Kidney (tissue), 14 donors: ENCODE results near the gene ARHGAP22. TPM values are rescaled to one million over a fixed set of nuclear protein-coding genes. Genes with fewer than 3 reads are reported as not detected.

ENCODE experiments used
- DNase-seq, 5 donors: peaks; one replicate each; pipeline ENCODE4 v3.0.0-alpha.2; 2013 to 2020
- FAIRE-seq: peaks from 2 replicates; lab custom pipeline; 2012; peaks lifted over from hg19 to GRCh38; lab: Jason Lieb, UNC
- H3K27ac ChIP-seq, 2 donors: one replicate each; pipeline ENCODE4 v1.7.0; 2013; ENCODE audit warnings: low read depth in 2 of 2, low read length in 2 of 2, inconsistent platforms in 1 of 2
- H3K27me3 ChIP-seq: one replicate; pipeline ENCODE4 v1.7.1; 2013; ENCODE audit warnings: low read length, inconsistent platforms; ENCODE audit not compliant: control insufficient read depth, insufficient read depth
- H3K36me3 ChIP-seq, 3 donors: one replicate each; pipeline versions ENCODE4 v1.7.0 to v1.7.1; 2013; ENCODE audit warnings: low read length in 3 of 3, control low read depth in 1 of 3, inconsistent platforms in 1 of 3; ENCODE audit not compliant: insufficient read depth in 3 of 3, control insufficient read depth in 2 of 3
- H3K4me1 ChIP-seq, 3 donors: one replicate each; pipeline versions ENCODE4 v1.7.0 to v1.7.1; 2013; ENCODE audit warnings: low read length in 3 of 3, inconsistent platforms in 1 of 3, low read depth in 1 of 3; ENCODE audit not compliant: control insufficient read depth in 2 of 3, insufficient read depth in 2 of 3
- H3K4me3 ChIP-seq, 3 donors: one replicate each; pipeline versions ENCODE4 v1.7.0 to v1.8.1; 2013; ENCODE audit warnings: low read length in 3 of 3, control low read depth in 1 of 3, inconsistent platforms in 1 of 3
- H3K9ac ChIP-seq, 3 donors: one replicate each; pipeline versions ENCODE4 v1.7.0 to v1.7.1; 2013; ENCODE audit warnings: low read length in 3 of 3, control low read depth in 1 of 3, inconsistent platforms in 1 of 3
- H3K9me3 ChIP-seq, 3 donors: one replicate each; pipeline versions ENCODE4 v1.7.0 to v1.7.1; 2013; ENCODE audit warnings: low read length in 3 of 3, control low read depth in 1 of 3, inconsistent platforms in 1 of 3; ENCODE audit not compliant: control insufficient read depth in 2 of 3, insufficient read depth in 1 of 3
- CTCF ChIP-seq: IDR thresholded peaks from 3 replicates; pipeline ENCODE4 v1.5.1; 2012; ENCODE audit warnings: mild to moderate bottlenecking, moderate library complexity, borderline replicate concordance; ENCODE audit not compliant: insufficient read depth; ENCODE audit errors: extremely low read depth
- intact Hi-C: fragments of 100-400 bp; cut with DNase I; formaldehyde crosslinking; loops from one replicate; pipeline ENCODE4 v1.11.1; 2022
- polyA plus RNA-seq: library from polyadenylated mRNA; stranded (reverse); fragments of 350-450 nt; fragmentation: Illumina TruSeq; extraction: RNeasy Lipid Tissue Mini Kit (QIAGEN cat#74804); gene quantifications from one replicate; pipeline ENCODE4 v1.2.3, GENCODE V29; 2014; ENCODE audit warnings: low read depth, low replicate concordance; ENCODE audit not compliant: insufficient read depth
- total RNA-seq: library from RNA; stranded (reverse); fragmentation: NEBNext Ultra II Directional; extraction: Animal tissue kit (Norgen Biotek cat#: 25700); gene quantifications from one replicate; pipeline ENCODE4 v1.2.1, GENCODE V29; 2021
- donor health status: control.
- donor health status: control.
- donor health status: control.
- donor health status: control.
- donor health status: control.
- donor health status: DM: yes; HTN: yes; CAD: no.
- donor health status: Normal renal cell carcinoma (clear cell type).

ARHGAP22 gene
- total and polyA plus RNA-seq, 2 donors from 2014 or later, result 0.62 to 6.6 TPM

GRCh38 chr10:48475943-48476278 lies 129.0 kb downstream of the ARHGAP22 start:
- TF ChIP-seq CTCF, result no peak
- Histone ChIP-seq H3K27ac (no peak overlapping the region), H3K4me3 (no peak overlapping the region), H3K9ac (no peak overlapping the region), H3K27me3 (no peaks in the 10 kb centered on the region), H3K36me3 (no peaks in the 10 kb centered on the region), H3K4me1 (no peaks in the 10 kb centered on the region), H3K9me3 (no peaks in the 10 kb centered on the region)
- DNase-seq (peak in 1 of 5 donors; percentile 4), FAIRE-seq (no peak)
- intact Hi-C loops, result no loop called here

- Histone ChIP-seq H3K9me3 (no peaks in the 10 kb centered on the region), H3K4me3 (no peak overlapping the region), H3K4me1 (no peaks in the 10 kb centered on the region), H3K36me3 (no peaks in the 10 kb centered on the region), H3K9ac (no peak overlapping the region), H3K27me3 (no peaks in the 10 kb centered on the region), H3K27ac (no peak overlapping the region)
- TF ChIP-seq CTCF, result no peak
- intact Hi-C loops, result no loop called here
- DNase-seq, result no peak
- no peak for FAIRE-seq
Observed at GRCh38 chr10:48474765-48475365, 130.0 kb downstream of the ARHGAP22 start.

GRCh38 chr10:48473704-48474103 lies 131.2 kb downstream of the ARHGAP22 start:
- Histone ChIP-seq H3K4me3 (no peak overlapping the region), H3K9me3 (no peaks in the 10 kb centered on the region), H3K27ac (no peak overlapping the region), H3K36me3 (no peaks in the 10 kb centered on the region), H3K27me3 (no peaks in the 10 kb centered on the region), H3K4me1 (peaks cover 0 to 2% (median 0%) of the 10 kb centered on the region in 3 donors), H3K9ac (no peak overlapping the region)
- DNase-seq (peak in 1 of 5 donors; percentile 3), FAIRE-seq (no peak)
- intact Hi-C loops, result no loop called here
- TF ChIP-seq CTCF, result no peak

- no peaks in the 10 kb centered on the region for H3K9me3 ChIP-seq
- no peak overlapping the region for H3K27ac ChIP-seq
- H3K4me3 ChIP-seq, result no peak overlapping the region
- no peak for DNase-seq
- H3K27me3 ChIP-seq, result no peaks in the 10 kb centered on the region
- H3K4me1 ChIP-seq, result peaks cover 0 to 2% (median 0%) of the 10 kb centered on the region in 3 donors
- no peaks in the 10 kb centered on the region for H3K36me3 ChIP-seq
- no peak for FAIRE-seq
- no peak overlapping the region for H3K9ac ChIP-seq
- intact Hi-C loops, result no loop called here
- no peak for TF ChIP-seq CTCF
Observed at GRCh38 chr10:48472501-48473069, 132.3 kb downstream of the ARHGAP22 start.
